ENCODE measurements around the gene TMEM225B. TPM values are rescaled to one million over a fixed set of nuclear protein-coding genes. Genes with fewer than 3 reads are reported as not detected.

The TMEM225B gene
- total and polyA plus RNA-seq, 2 experiments from 2014 or later, result 0.24 TPM; not detected in 1

DNA sequence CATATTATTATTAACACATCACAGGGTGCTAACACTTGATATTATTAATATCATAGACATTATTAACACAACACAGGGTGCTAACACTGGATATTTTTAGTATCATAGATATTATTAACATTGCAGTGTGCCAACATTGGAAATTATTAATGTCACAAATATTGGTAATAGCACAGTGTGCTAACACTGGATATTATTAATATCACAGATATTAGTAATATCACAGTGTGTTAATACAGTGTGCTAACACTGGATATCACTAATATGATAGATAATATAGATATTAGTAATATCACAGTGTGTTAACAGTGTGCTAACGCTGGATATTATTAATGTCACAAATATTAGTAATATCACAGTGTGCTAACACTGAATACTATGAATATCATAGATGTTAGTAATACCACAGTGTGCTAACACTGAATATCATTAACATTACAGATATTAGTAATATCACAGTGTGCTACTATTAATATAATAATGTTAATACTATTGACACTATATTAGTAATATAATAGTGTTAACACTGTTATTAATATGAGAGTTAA, 1.6 kb upstream of the TMEM225B start:
- TF ChIP-seq EZH2 (IDR thresholded peaks at IDR 0.05; ENCODE audit: insufficient read depth, poor library complexity, severe bottlenecking) (no peak), EZH2phosphoT487 (IDR thresholded peaks at IDR 0.05; ENCODE audit: insufficient read depth, low read depth) (no peak)

DNA sequence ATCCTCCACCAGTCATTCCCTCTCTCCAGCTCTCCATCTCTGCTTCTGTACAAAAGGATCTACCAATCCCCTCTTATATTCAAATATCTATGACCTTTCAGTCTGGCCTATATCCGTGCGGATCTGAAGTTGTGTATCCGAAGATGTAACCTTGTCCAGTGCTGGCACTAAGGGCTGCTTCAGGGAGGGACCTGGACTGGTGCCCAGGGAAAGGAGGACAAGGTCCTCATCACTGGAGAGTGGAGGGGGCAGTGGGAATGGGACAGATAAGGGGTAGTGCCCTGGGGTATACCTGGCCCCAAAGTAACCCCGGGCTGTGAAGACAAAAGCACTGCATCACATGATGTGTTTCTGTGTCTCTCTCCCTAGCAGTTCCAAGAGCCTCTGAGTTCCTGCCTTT, 1.8 kb downstream of the TMEM225B start:
- Histone ChIP-seq H3K9me3 (ENCODE audit: low read depth) (no peaks in the 10 kb centered on the region), H3K4me3 (no peak overlapping the region), H3K9me2 (ENCODE audit: insufficient read depth) (no peaks in the 10 kb centered on the region), H3K9ac (no peak overlapping the region), H3K36me3 (ENCODE audit: low read depth) (no peaks in the 10 kb centered on the region), H3F3A (ENCODE audit: insufficient read depth) (no peaks in the 10 kb centered on the region), H3K79me2 (ENCODE audit: insufficient read depth) (no peaks in the 10 kb centered on the region), H3K4me1 (ENCODE audit: insufficient read depth) (no peaks in the 10 kb centered on the region), H3K27me3 (replicated peaks; ENCODE audit: insufficient read depth) (no peaks in the 10 kb centered on the region), H4K20me1 (ENCODE audit: insufficient read depth) (no peaks in the 10 kb centered on the region), H3K27ac (no peak overlapping the region), H3K4me2 (ENCODE audit: unreplicated experiment) (no peak overlapping the region), H2AFZ (no peak overlapping the region)
- in situ Hi-C loops (cut with MboI), result no loop called here
- TF ChIP-seq EZH2phosphoT487 (IDR thresholded peaks at IDR 0.05; ENCODE audit: insufficient read depth, low read depth), result no peak
- TF ChIP-seq EZH2 (IDR thresholded peaks at IDR 0.05; ENCODE audit: insufficient read depth, poor library complexity, severe bottlenecking), result no peak
- 74 to 82% methylated on average over 4 of the region's 4 CpGs for WGBS, 2 experiments (ENCODE audit: low coverage in 1 of 2, low lambda C conversion rate in 2 of 2, missing lambda C conversion rate in 2 of 2)
- no peak for DNase-seq

More for the DNA sequence above, 1.6 kb upstream of the TMEM225B start:
- Histone ChIP-seq H3K9me3 (ENCODE audit: low read depth) (no peaks in the 10 kb centered on the region), H3K27me3 (replicated peaks; ENCODE audit: insufficient read depth) (no peaks in the 10 kb centered on the region), H4K20me1 (ENCODE audit: insufficient read depth) (no peaks in the 10 kb centered on the region), H3K4me1 (ENCODE audit: insufficient read depth) (no peaks in the 10 kb centered on the region), H3K36me3 (ENCODE audit: low read depth) (no peaks in the 10 kb centered on the region), H2AFZ (no peak overlapping the region), H3K27ac (no peak overlapping the region), H3F3A (ENCODE audit: insufficient read depth) (no peaks in the 10 kb centered on the region), H3K9ac (no peak overlapping the region), H3K9me2 (ENCODE audit: insufficient read depth) (no peaks in the 10 kb centered on the region), H3K79me2 (ENCODE audit: insufficient read depth) (no peaks in the 10 kb centered on the region), H3K4me2 (ENCODE audit: unreplicated experiment) (no peak overlapping the region), H3K4me3 (no peak overlapping the region)
- DNase-seq, result no peak
- 95 to 98% methylated on average over 1 of the region's 1 CpG for WGBS, 2 experiments (ENCODE audit: low coverage in 1 of 2, low lambda C conversion rate in 2 of 2, missing lambda C conversion rate in 2 of 2)
- in situ Hi-C loops (cut with MboI), result no loop called here

DNA sequence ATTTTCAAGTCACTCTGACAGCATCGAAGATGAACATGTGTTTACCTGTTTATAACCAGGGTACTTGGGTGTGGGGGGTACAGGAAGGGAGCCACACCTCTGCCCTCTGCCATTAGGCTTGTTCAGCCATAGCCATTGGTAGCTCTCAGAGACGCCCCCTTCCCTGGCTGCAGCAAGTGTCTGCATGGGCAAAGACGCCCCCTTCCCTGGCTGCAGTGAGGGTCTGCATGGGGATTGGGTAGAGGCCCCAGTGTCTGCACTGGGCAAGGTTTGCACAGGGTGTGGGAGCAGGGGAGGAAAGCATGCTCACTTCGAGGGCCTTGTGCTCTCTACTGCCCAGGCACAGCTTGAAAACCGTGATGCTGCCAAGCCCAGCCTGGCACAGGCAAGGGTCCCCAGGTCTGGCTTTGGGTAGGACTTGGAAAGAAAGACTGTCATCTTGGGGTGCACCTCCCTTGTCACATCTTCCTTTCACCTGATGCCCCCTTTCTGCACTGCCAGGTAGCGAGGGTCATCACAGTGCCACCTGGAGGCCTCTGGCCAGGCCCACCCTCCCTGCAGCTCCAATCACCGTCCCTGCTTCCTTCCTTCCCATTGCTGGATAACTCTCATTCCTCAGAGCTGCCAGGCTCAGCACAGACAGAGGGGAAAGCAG, 3.7 kb downstream of the TMEM225B start:
- Histone ChIP-seq H3K9ac (no peak overlapping the region), H3K4me3 (no peak overlapping the region), H3K27me3 (replicated peaks; ENCODE audit: insufficient read depth) (no peaks in the 10 kb centered on the region), H3F3A (ENCODE audit: insufficient read depth) (no peaks in the 10 kb centered on the region), H3K4me1 (ENCODE audit: insufficient read depth) (no peaks in the 10 kb centered on the region), H3K79me2 (ENCODE audit: insufficient read depth) (no peaks in the 10 kb centered on the region), H3K4me2 (ENCODE audit: unreplicated experiment) (no peak overlapping the region), H4K20me1 (ENCODE audit: insufficient read depth) (no peaks in the 10 kb centered on the region), H3K27ac (no peak overlapping the region), H2AFZ (no peak overlapping the region), H3K9me3 (ENCODE audit: low read depth) (no peaks in the 10 kb centered on the region), H3K9me2 (ENCODE audit: insufficient read depth) (no peaks in the 10 kb centered on the region), H3K36me3 (ENCODE audit: low read depth) (no peaks in the 10 kb centered on the region)
- no peak for TF ChIP-seq EZH2 (IDR thresholded peaks at IDR 0.05; ENCODE audit: insufficient read depth, poor library complexity, severe bottlenecking)
- no peak for TF ChIP-seq EZH2phosphoT487 (IDR thresholded peaks at IDR 0.05; ENCODE audit: insufficient read depth, low read depth)
- WGBS, 2 experiments (ENCODE audit: low coverage in 1 of 2, low lambda C conversion rate in 2 of 2, missing lambda C conversion rate in 2 of 2), result 53 to 71% methylated on average over 7 of the region's 7 CpGs
- in situ Hi-C loops (cut with MboI), result no loop called here
- no peak for DNase-seq

DNA sequence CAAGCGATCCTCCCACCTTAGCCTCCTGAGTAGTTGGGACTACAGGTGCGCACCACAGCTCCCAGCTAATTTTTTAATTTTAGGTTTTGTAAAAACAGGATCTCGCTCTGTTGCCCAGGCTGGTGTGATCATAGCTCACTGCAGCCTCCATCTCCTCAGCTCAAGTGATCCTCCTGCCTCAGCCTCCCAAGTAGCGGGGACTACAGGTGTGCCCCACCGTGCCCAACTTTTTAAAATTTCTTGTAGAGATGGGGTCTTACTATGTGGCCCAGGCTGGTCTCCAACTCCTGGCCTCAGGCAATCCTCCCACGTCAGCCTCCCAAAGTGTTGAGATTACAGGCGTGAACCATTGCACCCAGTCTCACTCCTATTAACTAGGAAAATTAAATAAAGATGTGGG, 7.5 kb downstream of the TMEM225B start:
- no peaks in the 10 kb centered on the region for H3F3A ChIP-seq (ENCODE audit: insufficient read depth)

More for the DNA sequence above, 7.5 kb downstream of the TMEM225B start:
- H3K4me2 ChIP-seq (ENCODE audit: unreplicated experiment), result no peak overlapping the region
- H3K27ac ChIP-seq, result no peak overlapping the region
- in situ Hi-C loops (cut with MboI), result no loop called here
- H3K27me3 ChIP-seq (replicated peaks; ENCODE audit: insufficient read depth), result no peaks in the 10 kb centered on the region
- H3K79me2 ChIP-seq (ENCODE audit: insufficient read depth), result no peaks in the 10 kb centered on the region
- DNase-seq, result no peak
- WGBS, 2 experiments (ENCODE audit: low coverage in 1 of 2, low lambda C conversion rate in 2 of 2, missing lambda C conversion rate in 2 of 2), result 76 to 78% methylated on average over 7 of the region's 7 CpGs
- H3K4me1 ChIP-seq (ENCODE audit: insufficient read depth), result no peaks in the 10 kb centered on the region
- H2AFZ ChIP-seq, result no peak overlapping the region
- no peak overlapping the region for H3K9ac ChIP-seq
- H3K36me3 ChIP-seq (ENCODE audit: low read depth), result no peaks in the 10 kb centered on the region
- TF ChIP-seq EZH2 (IDR thresholded peaks at IDR 0.05; ENCODE audit: insufficient read depth, poor library complexity, severe bottlenecking) (no peak), EZH2phosphoT487 (IDR thresholded peaks at IDR 0.05; ENCODE audit: insufficient read depth, low read depth) (no peak)
- no peak overlapping the region for H3K4me3 ChIP-seq
- H3K9me3 ChIP-seq (ENCODE audit: low read depth), result no peaks in the 10 kb centered on the region
- H4K20me1 ChIP-seq (ENCODE audit: insufficient read depth), result no peaks in the 10 kb centered on the region
- no peaks in the 10 kb centered on the region for H3K9me2 ChIP-seq (ENCODE audit: insufficient read depth)
